Stimulated activated CD4-positive, alpha-beta T cell treated with anti-CD3 and anti-CD28 coated beads, TNF-alpha, amount 100 ng/mL, for 24 hours (primary cell): ENCODE measurements around the gene GNA12.

ENCODE experiments used
- DNase-seq, 3 experiments: peaks; one replicate each; pipeline ENCODE4 v3.0.0-alpha.2; 2020; ENCODE audit warnings: low read depth in 3 of 3

GNA12 gene

GRCh38 chr7:2777898-2778535 is 66.1 kb downstream of the GNA12 start:
- no peak for DNase-seq

DNA sequence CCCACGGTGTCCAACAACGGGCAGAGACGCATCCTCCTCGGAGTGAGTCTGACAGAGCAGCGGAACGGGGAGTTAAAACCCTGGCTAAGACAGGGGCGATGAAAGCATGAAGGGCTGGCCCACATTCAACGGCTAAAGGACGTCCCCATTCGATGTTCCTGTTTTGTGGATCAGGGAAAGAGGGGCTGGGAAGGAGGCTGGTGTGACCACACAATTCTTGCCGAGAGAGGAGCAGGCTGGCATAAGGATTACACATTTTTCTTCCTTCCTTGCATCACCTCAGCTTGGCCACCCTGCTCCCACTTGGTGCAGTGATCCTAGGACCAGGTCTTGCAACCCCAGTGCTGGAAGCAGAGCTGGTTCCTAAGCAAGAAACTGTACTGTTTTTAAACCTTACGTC is 67.7 kb downstream of the GNA12 start:
- no peak for DNase-seq

DNA sequence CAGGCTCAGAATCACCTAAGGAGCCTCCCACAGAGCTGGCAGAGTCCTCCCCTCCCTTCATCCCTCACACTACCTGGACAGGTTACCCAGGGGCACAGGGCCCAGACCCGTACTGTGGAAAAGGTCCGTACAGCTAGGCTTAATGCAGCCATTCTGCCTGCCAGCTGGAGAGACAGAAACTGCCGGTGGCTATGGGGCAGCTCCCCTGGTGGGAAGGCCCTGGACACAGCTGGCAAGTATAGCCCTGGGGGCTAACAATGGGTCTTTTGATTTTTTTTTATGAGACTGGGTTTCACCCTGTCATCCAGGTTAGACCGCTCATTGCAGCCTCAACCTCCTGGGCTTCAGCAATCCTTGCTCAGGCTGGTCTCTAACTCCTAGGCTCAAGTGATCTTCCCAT is 68.3 kb downstream of the GNA12 start:
- no peak for DNase-seq

- no peak for DNase-seq
These were observed 68.7 kb downstream of the GNA12 start for GRCh38 chr7:2775376-2775775.

DNA sequence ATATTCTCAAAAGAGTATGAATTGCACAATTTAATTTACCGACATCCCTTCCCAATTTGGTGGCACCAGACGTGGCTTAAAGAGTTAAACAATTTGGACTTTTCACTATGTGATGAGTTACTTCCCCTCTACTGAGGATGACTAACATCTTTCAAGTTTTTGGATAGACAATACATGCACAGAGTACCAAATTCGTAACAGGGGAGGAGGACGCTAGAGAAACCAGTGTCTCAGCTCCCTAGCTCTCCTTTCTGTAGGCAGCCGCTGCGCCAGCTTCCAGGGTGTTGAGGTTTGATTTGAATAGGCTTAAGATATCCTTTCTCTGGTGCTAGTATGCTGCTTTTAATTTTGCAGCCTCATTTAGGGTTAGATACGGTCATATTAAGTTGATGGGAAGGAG is 69.2 kb downstream of the GNA12 start:
- DNase-seq, result no peak

DNA sequence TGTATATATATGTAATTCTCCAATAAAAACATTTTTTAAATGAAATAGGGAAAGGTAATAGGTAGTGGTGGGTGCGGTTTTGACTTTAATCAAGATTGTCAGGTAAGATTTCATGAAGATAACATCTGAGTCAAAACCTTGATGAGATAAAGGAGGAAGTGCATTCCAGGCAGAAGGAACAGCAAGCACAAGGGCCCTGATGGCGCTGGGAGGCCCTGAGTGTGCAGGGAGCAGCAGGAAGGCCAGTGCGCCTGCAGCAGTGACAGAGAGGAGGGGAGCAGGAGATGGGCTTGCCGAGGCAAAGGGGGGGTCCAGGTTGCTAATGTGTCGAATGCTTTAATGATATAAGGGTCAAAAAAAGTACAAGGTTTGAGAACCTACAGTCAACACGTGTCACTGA is 69.8 kb downstream of the GNA12 start:
- no peak for DNase-seq

DNA sequence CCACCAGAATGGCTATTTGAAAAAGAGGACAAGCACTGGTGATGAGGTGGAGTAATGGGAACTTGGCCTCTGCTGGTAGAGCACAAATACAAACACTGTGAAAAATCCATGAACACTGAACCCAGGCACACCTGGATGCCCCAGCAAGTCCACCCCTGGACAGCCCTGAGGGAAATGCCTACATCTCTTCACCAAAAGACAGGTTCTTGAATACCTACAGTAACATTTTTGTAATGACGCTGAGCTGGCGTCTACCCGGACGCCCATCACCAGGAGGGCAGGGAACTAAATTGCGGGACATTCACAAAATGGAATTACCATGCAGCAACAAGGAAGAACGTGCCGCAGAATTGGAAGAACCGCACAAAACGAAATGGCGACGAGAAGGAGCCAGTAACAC is 70.5 kb downstream of the GNA12 start:
- DNase-seq, result no peak

- DNase-seq, result no peak
These were observed 72.8 kb downstream of the GNA12 start for GRCh38 chr7:2771274-2771731.

DNA sequence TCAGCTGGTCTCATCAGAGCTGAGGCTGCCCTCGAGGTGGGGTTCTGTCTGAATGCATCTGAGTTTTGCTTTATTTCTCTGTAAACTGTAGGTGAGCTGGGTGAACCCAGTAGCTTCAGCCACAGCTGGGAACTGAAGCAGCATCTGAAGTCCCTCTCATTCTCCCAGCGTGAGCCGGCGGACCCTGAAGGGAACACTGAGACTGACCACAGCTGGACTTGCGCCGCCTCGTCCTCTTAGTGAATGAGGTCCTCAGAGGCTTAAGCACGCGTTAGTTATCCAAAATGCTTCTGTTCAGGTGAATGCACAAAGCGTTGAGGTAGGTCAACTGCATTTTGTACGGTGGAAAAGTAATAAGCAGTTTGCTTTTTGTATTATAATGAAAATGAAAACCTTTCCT is 79.5 kb downstream of the GNA12 start:
- DNase-seq, result no peak

DNA sequence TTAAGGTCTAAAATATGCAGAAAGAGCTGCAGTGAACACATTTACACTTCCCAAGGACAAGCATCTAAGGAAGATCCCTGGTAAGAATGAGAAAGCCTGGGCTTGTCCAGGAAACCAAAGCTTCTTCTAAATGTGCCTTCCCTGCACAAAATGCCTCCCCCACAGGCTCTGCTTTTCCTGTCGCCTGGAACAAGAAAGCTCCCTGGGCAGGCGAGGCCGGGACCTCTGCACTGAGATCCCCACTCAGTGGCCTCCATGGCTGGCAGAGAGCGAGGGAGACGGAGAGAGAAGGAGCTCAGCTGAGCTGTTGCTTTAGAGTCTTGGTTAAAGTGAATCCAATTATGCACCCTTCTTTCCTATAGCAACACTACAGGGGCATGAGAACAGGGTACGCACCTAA is 80.5 kb downstream of the GNA12 start:
- no peak for DNase-seq

DNA sequence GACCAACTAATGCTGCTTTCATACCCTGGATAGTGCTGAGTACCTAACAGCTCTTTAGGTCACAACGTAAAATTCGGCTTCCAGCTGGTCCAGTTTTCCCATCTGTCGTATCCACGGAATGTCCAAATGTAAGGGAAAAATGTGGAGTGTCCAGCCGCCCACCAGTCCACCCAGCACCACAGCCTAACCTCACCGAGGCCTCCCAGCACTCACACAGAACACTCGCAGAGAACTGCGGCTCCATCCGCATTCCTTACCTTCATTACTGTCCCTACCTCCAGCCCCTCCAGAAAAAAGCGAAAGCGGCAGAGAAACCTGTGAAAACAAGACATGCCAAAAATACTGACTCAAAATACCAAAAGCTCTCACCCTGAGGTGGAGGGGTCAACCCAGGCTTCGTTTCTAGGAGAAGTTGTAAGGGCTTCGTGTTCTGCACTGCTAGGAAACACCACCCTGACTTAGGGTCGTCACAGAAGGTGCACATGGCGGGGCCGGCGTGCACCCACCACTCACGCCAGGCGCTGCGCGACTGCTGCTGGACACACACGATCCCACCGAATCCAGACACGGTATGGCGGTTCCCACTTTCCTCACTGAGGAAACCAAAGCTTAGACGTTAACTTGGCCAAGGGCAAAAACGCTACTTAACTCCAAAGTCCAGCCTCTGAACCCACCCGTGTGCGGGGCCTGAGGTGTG is 82.2 kb downstream of the GNA12 start:
- no peak for DNase-seq

GRCh38 chr7:2761131-2761624 is 82.9 kb downstream of the GNA12 start:
- no peak for DNase-seq

GRCh38 chr7:2760098-2760889 is 83.8 kb downstream of the GNA12 start:
- DNase-seq, result no peak

GRCh38 chr7:2759736-2760097 is 84.4 kb downstream of the GNA12 start:
- no peak for DNase-seq

GRCh38 chr7:2758673-2759616 is 85.2 kb downstream of the GNA12 start:
- DNase-seq, result no peak

DNA sequence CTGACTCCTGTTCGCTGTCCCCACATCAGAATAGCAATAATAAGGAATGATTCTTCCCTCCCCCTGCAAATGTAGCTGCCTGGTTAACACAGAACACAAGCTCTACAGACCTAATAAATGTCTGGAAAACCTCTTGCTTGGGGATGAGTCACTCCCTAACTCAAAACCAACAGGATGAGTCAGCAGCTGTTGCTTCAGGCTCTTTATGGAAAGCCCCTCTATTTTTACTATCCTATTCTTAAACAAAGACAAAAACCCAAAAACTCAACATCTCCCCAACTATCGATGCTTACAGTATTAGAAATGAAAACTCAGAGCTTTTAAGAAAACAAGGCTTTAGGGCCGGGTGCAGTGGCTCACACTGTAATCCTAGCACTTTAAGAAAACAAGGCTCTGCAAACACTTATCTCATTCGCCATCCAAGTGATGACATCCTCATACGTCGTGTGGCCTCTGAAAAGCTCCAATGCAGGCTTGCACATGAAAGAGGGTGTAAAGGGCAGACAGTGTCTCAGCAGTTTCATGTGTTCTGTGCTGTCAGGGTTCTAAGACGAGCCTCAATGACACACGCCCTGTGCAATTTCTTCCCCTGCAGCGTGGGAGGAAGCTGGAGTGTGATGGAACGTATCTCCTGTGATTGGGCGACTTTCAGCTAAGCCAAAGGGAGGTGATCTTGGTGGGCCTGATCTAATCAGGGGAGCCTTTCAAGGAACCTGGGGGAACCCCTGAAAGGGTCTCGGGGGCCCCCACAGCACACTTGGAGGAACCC is 86.0 kb downstream of the GNA12 start:
- DNase-seq, result peak; percentile 52 to 77 (median 66)

GRCh38 chr7:2757361-2757903 is 86.7 kb downstream of the GNA12 start:
- no peak for DNase-seq

GRCh38 chr7:2755531-2755930 is 88.6 kb downstream of the GNA12 start:
- no peak for DNase-seq

DNA sequence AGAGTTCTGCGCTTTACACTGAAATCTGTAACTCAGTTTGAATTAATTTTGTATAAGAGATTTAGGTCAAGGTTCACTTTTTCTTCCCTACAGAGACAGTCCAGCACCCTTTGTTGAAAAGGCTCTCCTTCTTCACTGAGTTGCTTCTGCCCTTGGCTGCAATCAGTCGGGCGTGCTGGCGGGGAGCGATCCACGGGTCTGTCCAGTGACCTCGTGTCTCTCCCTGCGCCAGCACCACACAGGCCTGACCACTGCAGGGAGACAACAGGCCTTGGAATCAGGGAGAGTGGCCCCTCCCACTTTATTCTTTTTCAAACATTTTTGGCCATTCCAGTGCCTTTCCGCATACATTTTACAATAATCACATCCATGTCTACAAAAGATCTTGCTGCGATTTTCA is 89.2 kb downstream of the GNA12 start:
- no peak for DNase-seq

DNA sequence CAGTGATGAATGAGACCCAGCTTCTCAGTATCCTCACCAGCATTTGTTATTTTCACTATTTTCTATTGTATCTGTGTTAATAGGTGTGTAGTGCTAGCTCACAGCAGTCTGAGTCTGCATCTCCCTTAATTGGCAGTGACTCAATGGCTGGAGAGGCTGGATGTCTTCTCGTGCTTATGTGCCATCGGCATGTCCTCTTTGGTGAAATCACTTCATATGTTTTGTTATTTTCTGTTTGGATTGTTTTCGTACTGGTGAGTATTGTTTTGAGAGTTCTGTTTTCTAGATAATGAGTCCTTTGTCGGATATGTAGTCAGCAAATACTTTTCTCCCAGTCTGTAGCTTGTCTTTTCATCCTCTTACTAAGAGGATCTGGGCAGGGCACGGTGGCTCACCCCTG is 90.0 kb downstream of the GNA12 start:
- no peak for DNase-seq

DNA sequence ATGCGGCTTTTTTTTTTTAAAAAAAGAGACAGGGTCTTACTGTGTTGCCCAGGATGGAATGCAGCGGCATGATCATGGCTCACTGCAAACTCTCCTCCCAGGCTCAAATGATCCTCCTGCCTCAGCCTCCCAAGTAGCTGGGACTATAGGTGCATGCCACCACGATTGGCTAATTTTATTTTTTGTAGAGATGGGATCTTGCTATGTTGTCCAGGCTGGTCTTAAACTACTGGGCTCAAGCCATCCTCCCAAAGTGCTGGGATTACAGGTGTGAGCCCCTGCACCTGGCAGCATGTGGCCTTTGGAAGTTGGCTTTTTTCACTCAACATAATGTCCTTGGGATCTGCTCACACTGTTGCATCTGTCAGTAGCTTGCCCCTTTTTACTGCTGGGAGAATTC is 91.0 kb downstream of the GNA12 start:
- DNase-seq, result no peak
